Common myeloid progenitor, CD34-positive (primary cell): ENCODE data around the gene NKD2.

Experiments used
- CTCF ChIA-PET: fragments of 350-600 bp; sonication (Branson Sonifier 250); formaldehyde crosslinking; loops from one replicate; lab custom pipeline; 2021; ENCODE audit warnings: antibody characterized with exemption; lab: Charles Lee
- POLR2A ChIA-PET: fragments of 350-600 bp; sonication (Branson Sonifier 250); formaldehyde crosslinking; loops from one replicate; lab custom pipeline; 2021; ENCODE audit warnings: antibody characterized with exemption; lab: Charles Lee
- DNase-seq, 3 donors: peaks; one replicate each; pipeline versions ENCODE4 v3.0.0 to v3.0.0-alpha.2; 2013
- H3K27ac ChIP-seq, 2 experiments: 1 replicate in 1 of 2; 2 replicates in 1 of 2; pipeline ENCODE4 v1.7.0; 2013; ENCODE audit warnings: inconsistent platforms in 2 of 2, low read length in 2 of 2, mild to moderate bottlenecking in 2 of 2, low read depth in 1 of 2, moderate library complexity in 1 of 2; ENCODE audit not compliant: severe bottlenecking in 2 of 2, insufficient read depth in 1 of 2, poor library complexity in 1 of 2
- H3K27me3 ChIP-seq, 5 experiments: replicated peaks in 2 of 5; 1 replicate in 3 of 5; 2 replicates in 2 of 5; pipeline versions ENCODE4 v1.6.1 to v1.7.0; 2013; ENCODE audit warnings: low read length in 4 of 5, mild to moderate bottlenecking in 2 of 5, moderate library complexity in 2 of 5, inconsistent platforms in 1 of 5; ENCODE audit not compliant: insufficient read depth in 5 of 5, control insufficient read depth in 4 of 5
- H3K36me3 ChIP-seq, 4 experiments: 1 replicate in 2 of 4; 2 replicates in 2 of 4; pipeline versions ENCODE4 v1.6.1 to v1.7.0; 2013; ENCODE audit warnings: low read length in 3 of 4, control low read depth in 1 of 4, mild to moderate bottlenecking in 1 of 4; ENCODE audit not compliant: control insufficient read depth in 4 of 4, insufficient read depth in 4 of 4
- H3K4me1 ChIP-seq, 4 experiments: 1 replicate in 3 of 4; 2 replicates in 1 of 4; pipeline versions ENCODE4 v1.6.1 to v1.7.1; 2013; ENCODE audit warnings: low read length in 3 of 4, mild to moderate bottlenecking in 3 of 4, control low read depth in 1 of 4, inconsistent platforms in 1 of 4, moderate library complexity in 1 of 4; ENCODE audit not compliant: control insufficient read depth in 4 of 4, insufficient read depth in 4 of 4; ENCODE audit errors: control extremely low read depth in 1 of 4
- H3K4me3 ChIP-seq, 7 experiments: 1 replicate in 4 of 7; 2 replicates in 3 of 7; pipeline versions ENCODE4 v1.5.1 to v1.7.0; 2013; ENCODE audit warnings: mild to moderate bottlenecking in 7 of 7, low read length in 6 of 7, moderate library complexity in 6 of 7, inconsistent platforms in 2 of 7, low read depth in 2 of 7, control low read depth in 1 of 7; ENCODE audit not compliant: insufficient read depth in 4 of 7, control insufficient read depth in 1 of 7; ENCODE audit errors: extremely low read depth in 1 of 7
- H3K9me3 ChIP-seq, 5 experiments: 1 replicate in 4 of 5; 2 replicates in 1 of 5; pipeline versions ENCODE4 v1.6.1 to v1.7.1; 2013; ENCODE audit warnings: low read length in 4 of 5, mild to moderate bottlenecking in 2 of 5, inconsistent platforms in 1 of 5, low read depth in 1 of 5, moderate library complexity in 1 of 5; ENCODE audit not compliant: control insufficient read depth in 4 of 5, insufficient read depth in 2 of 5; ENCODE audit errors: control extremely low read depth in 1 of 5
- WGBS: methylation state at CpG from one replicate; pipeline ENCODE4 v1.1.5; 2013; ENCODE audit not compliant: insufficient coverage; 5-methylcytosine and 5-hydroxymethylcytosine counted together

NKD2 gene

GRCh38 chr5:1037123-1037670 is 28.6 kb downstream of the NKD2 start:
- no peak overlapping the region for H3K4me3 ChIP-seq
- CTCF ChIA-PET = interaction anchor here (1.0 kb wide), 1 partner anchor 32 kb away, joined by 4 read pairs; no protein-coding TSS in a partner anchor
- no peaks in the 10 kb centered on the region for H3K4me1 ChIP-seq
- DNase-seq = no peak
- WGBS = 81% methylated on average over 13 of the region's 16 CpGs
- H3K27ac ChIP-seq = no peak overlapping the region
- POLR2A ChIA-PET = no interaction called here
- no peaks in the 10 kb centered on the region for H3K36me3 ChIP-seq
- H3K27me3 ChIP-seq = peaks cover 0 to 1% (median 0%) of the 10 kb centered on the region in 5 experiments
- no peaks in the 10 kb centered on the region for H3K9me3 ChIP-seq

GRCh38 chr5:1037671-1038416 is 29.2 kb downstream of the NKD2 start:
- WGBS = 94% methylated on average over 38 of the region's 43 CpGs
- Histone ChIP-seq H3K4me3 (no peak overlapping the region), H3K4me1 (no peaks in the 10 kb centered on the region), H3K9me3 (no peaks in the 10 kb centered on the region), H3K27me3 (peaks cover 0 to 2% (median 0%) of the 10 kb centered on the region in 5 experiments), H3K36me3 (no peaks in the 10 kb centered on the region), H3K27ac (no peak overlapping the region)
- CTCF ChIA-PET = interaction anchor here (1.0 kb wide), 1 partner anchor 33 kb away, joined by 4 read pairs; no protein-coding TSS in a partner anchor
- POLR2A ChIA-PET = no interaction called here
- DNase-seq = no peak

- Histone ChIP-seq H3K36me3 (no peaks in the 10 kb centered on the region), H3K27ac (no peak overlapping the region), H3K4me3 (no peak overlapping the region), H3K4me1 (no peaks in the 10 kb centered on the region), H3K27me3 (peaks cover 0 to 2% (median 0%) of the 10 kb centered on the region in 5 experiments), H3K9me3 (no peaks in the 10 kb centered on the region)
- ChIA-PET CTCF (interaction anchor here (1.0 kb wide), 1 partner anchor 34 kb away, joined by 4 read pairs; no protein-coding TSS in a partner anchor), POLR2A (no interaction called here)
- 93% methylated on average over 18 of the region's 28 CpGs for WGBS
- DNase-seq = no peak
Observed at GRCh38 chr5:1038417-1039209, 30.0 kb downstream of the NKD2 start.

GRCh38 chr5:1039210-1039548 is 30.6 kb downstream of the NKD2 start:
- CTCF ChIA-PET = no interaction called here
- Histone ChIP-seq H3K27ac (no peak overlapping the region), H3K4me3 (no peak overlapping the region), H3K36me3 (no peaks in the 10 kb centered on the region), H3K4me1 (no peaks in the 10 kb centered on the region), H3K27me3 (peaks cover 0 to 2% (median 0%) of the 10 kb centered on the region in 5 experiments), H3K9me3 (no peaks in the 10 kb centered on the region)
- POLR2A ChIA-PET = no interaction called here
- no peak for DNase-seq
- WGBS = 91% methylated on average over 8 of the region's 16 CpGs

- ChIA-PET POLR2A (no interaction called here), CTCF (no interaction called here)
- H3K4me3 ChIP-seq = no peak overlapping the region
- no peaks in the 10 kb centered on the region for H3K36me3 ChIP-seq
- no peaks in the 10 kb centered on the region for H3K4me1 ChIP-seq
- H3K27me3 ChIP-seq = peaks cover 0 to 2% (median 0%) of the 10 kb centered on the region in 5 experiments
- WGBS = 87% methylated on average over 11 of the region's 18 CpGs
- no peak for DNase-seq
- H3K27ac ChIP-seq = no peak overlapping the region
- peaks cover 0 to 3% (median 0%) of the 10 kb centered on the region in 5 experiments for H3K9me3 ChIP-seq
Observed at GRCh38 chr5:1039706-1040260, 31.2 kb downstream of the NKD2 start.

- Histone ChIP-seq H3K9me3 (peaks cover 0 to 3% (median 0%) of the 10 kb centered on the region in 5 experiments), H3K27ac (no peak overlapping the region), H3K36me3 (no peaks in the 10 kb centered on the region), H3K27me3 (peaks cover 0 to 2% (median 0%) of the 10 kb centered on the region in 5 experiments), H3K4me3 (no peak overlapping the region), H3K4me1 (no peaks in the 10 kb centered on the region)
- 99% methylated on average over 10 of the region's 10 CpGs for WGBS
- no peak for DNase-seq
- CTCF ChIA-PET = no interaction called here
- POLR2A ChIA-PET = no interaction called here
Observed at GRCh38 chr5:1040571-1040970, 32.0 kb downstream of the NKD2 start.
